ENCODE measurements around the gene GSTM2.

GSTM2 gene

GRCh38 chr1:109717729-109718128 lies 49.9 kb downstream of the GSTM2 start:
- H3K4me3 ChIP-seq (ENCODE audit: low read depth, low read length): no peak overlapping the region
- TF ChIP-seq CTCF (IDR thresholded peaks at IDR 0.05; ENCODE audit: low read depth, low read length, missing control alignments): no peak
- DNase-seq: no peak

DNA sequence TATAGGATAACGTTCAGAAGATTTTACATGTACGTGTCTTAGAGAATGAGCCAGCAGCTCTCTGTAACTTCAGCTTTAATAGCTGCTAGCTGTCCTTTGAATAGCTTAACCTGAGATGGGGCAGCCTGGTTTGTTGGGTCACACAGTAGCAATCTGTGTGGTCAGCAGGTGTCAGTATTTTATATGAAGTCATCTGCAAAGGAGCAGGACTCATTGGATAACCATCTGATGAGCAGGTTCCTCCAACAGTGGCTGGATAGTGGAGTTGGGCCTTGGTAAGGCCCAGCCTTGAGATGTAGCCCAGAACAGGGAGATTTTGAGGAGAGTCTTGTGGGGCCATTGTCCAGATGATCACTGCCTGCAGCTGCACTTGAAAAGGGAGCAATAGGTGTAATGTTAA lies 50.6 kb downstream of the GSTM2 start:
- TF ChIP-seq CTCF (IDR thresholded peaks at IDR 0.05; ENCODE audit: low read depth, low read length, missing control alignments): no peak
- no peaks in the 10 kb centered on the region for H3K27me3 ChIP-seq (replicated peaks)
- DNase-seq: no peak
- H3K36me3 ChIP-seq (replicated peaks): no peaks in the 10 kb centered on the region
- H3K4me3 ChIP-seq (ENCODE audit: low read depth, low read length): no peak overlapping the region
- H3K27ac ChIP-seq: no peak overlapping the region
- in situ Hi-C loops (cut with HindIII; ENCODE audit: low pct_ligation_motif_present, low sequenced_read_pairs): no loop called here

More at GRCh38 chr1:109717729-109718128, 49.9 kb downstream of the GSTM2 start:
- no peak overlapping the region for H3K27ac ChIP-seq
- H3K36me3 ChIP-seq (replicated peaks): no peaks in the 10 kb centered on the region
- no peaks in the 10 kb centered on the region for H3K27me3 ChIP-seq (replicated peaks)
- in situ Hi-C loops (cut with HindIII; ENCODE audit: low pct_ligation_motif_present, low sequenced_read_pairs): no loop called here

DNA sequence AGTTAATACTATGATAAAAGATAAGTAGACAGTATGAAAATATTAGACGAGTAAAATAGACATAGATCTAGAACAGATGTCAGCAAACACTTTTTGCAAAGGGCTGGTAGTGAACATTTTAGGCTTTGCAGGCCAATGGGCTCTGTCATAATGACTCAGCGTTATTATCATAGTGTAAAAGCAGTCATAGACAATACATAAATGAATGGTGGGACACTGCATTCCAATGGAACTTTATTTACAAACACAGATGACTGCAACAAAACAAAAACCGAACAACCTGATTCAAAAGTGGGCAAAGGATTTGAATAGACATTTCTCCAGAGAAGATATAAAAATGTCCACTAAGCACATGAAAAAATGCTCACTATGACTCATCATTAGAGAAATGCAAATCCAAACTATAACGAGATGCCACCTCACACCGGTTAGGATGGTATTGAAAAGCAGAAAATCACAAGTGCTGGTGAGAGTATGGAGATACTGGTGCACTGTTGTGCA lies 51.5 kb downstream of the GSTM2 start:
- peak; percentile 25 for DNase-seq
- in situ Hi-C loops (cut with HindIII; ENCODE audit: low pct_ligation_motif_present, low sequenced_read_pairs): no loop called here
- Histone ChIP-seq H3K4me3 (ENCODE audit: low read depth, low read length) (no peak overlapping the region), H3K27ac (peak overlapping the region; percentile 52), H3K27me3 (replicated peaks) (no peaks in the 10 kb centered on the region), H3K36me3 (replicated peaks) (no peaks in the 10 kb centered on the region)
- TF ChIP-seq CTCF (IDR thresholded peaks at IDR 0.05; ENCODE audit: low read depth, low read length, missing control alignments): no peak

GRCh38 chr1:109721042-109721441 lies 53.2 kb downstream of the GSTM2 start:
- H3K27me3 ChIP-seq (replicated peaks): no peaks in the 10 kb centered on the region
- no peaks in the 10 kb centered on the region for H3K36me3 ChIP-seq (replicated peaks)
- no peak for DNase-seq
- in situ Hi-C loops (cut with HindIII; ENCODE audit: low pct_ligation_motif_present, low sequenced_read_pairs): no loop called here
- no peak for TF ChIP-seq CTCF (IDR thresholded peaks at IDR 0.05; ENCODE audit: low read depth, low read length, missing control alignments)
- no peak overlapping the region for H3K27ac ChIP-seq
- H3K4me3 ChIP-seq (ENCODE audit: low read depth, low read length): no peak overlapping the region

DNA sequence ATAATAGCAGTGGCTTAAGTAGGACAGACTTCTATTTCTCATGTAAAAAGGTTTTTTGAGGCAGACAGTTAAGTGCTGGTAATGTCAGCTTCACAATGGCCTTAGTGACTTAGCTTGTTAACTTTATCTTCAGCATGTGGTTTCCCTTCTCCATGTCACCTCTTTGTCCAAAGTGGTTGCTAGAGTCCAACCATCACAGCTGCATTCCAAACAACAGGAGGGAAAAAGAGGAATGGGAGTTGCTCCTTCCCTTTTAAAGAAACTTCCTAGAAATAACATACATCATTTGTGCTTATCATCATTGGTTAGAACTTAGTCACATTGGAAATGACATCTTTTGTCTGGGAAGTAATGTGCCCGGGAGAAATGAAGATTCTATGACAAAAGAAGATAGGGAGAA lies 54.1 kb downstream of the GSTM2 start:
- Histone ChIP-seq H3K27ac (no peak overlapping the region), H3K4me3 (ENCODE audit: low read depth, low read length) (no peak overlapping the region), H3K27me3 (replicated peaks) (no peaks in the 10 kb centered on the region), H3K36me3 (replicated peaks) (no peaks in the 10 kb centered on the region)
- no peak for DNase-seq
- in situ Hi-C loops (cut with HindIII; ENCODE audit: low pct_ligation_motif_present, low sequenced_read_pairs): no loop called here
- no peak for TF ChIP-seq CTCF (IDR thresholded peaks at IDR 0.05; ENCODE audit: low read depth, low read length, missing control alignments)

Data from brain microvascular endothelial cell (primary cell).